AG10803 (cell line): Measurements from ENCODE around the gene LTF.
A peak's percentile ranks its signal among the peaks of the same experiment; 100 is the strongest.
"Not testable (repeated sequence)": the region's sequence is repeated elsewhere in the genome, so short reads cannot be mapped to it uniquely, and the experiment has no call there.

Source experiments
- DNase-seq: peaks from one replicate; pipeline ENCODE4 v3.0.0; 2010; ENCODE audit warnings: low read depth
- H3K4me3 ChIP-seq: 2 replicates; pipeline ENCODE4 v1.5.1; 2011; ENCODE audit warnings: mild to moderate bottlenecking, low read length, control low read depth
- TF ChIP-seq, protein P1 (sequence below): conservative IDR thresholded peaks from 2 replicates; pipeline ENCODE4 v1.5.1; 2011; ENCODE audit warnings: mild to moderate bottlenecking, low read length, control low read depth, inconsistent platforms

Gene LTF

DNA sequence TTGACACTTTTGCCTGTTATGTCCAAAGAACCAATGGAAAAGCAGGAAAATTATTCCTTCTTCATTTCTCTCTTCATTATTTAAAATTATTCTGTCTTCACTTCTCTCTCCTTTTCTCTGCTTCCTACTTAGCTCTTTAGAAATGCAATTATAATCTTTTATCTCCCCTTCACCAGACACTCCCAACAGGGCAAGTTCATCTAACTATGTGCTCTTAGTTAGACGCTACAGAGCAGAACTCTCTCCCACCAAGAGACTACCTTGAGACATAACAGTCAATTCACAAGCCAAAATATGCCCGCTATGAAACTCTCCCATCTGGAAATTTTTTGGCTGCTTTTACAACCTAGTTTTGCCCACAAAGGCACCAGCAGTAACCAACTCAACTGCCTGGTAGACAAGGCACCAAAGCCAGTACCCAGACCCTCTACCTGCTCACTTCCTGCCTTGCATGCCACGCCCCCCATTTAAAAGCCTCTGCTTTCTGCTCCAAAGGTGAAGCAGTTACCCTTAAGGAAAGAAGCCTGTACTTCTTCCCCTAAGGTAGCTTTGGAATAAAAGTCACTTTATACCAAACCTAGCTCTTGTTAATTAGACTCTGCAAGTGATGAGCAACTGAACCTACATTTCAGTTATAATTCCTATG, 29.5 kb downstream of the LTF start:
- no peak for DNase-seq
- TF ChIP-seq, protein P1, sequence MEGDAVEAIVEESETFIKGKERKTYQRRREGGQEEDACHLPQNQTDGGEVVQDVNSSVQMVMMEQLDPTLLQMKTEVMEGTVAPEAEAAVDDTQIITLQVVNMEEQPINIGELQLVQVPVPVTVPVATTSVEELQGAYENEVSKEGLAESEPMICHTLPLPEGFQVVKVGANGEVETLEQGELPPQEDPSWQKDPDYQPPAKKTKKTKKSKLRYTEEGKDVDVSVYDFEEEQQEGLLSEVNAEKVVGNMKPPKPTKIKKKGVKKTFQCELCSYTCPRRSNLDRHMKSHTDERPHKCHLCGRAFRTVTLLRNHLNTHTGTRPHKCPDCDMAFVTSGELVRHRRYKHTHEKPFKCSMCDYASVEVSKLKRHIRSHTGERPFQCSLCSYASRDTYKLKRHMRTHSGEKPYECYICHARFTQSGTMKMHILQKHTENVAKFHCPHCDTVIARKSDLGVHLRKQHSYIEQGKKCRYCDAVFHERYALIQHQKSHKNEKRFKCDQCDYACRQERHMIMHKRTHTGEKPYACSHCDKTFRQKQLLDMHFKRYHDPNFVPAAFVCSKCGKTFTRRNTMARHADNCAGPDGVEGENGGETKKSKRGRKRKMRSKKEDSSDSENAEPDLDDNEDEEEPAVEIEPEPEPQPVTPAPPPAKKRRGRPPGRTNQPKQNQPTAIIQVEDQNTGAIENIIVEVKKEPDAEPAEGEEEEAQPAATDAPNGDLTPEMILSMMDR, result no peak
- H3K4me3 ChIP-seq, result no peak overlapping the region

DNA sequence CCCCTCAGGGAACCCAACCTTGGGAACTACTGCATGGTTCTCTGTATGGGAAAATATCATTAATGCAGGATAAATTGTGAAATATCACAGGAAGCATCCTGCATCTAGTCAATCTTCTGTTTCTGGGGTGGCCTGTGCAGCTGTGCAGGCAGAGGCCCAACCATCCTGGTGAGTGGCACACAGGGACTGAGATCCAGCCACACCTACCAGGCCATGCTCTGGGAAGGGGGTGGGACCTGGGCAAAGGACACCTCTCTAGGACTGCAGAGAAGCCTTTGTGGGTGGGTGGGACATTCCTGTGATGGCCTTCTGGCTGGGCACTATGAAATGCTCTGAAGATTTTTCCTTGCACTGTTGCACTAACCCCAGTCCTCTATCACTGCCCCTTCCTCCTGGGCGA, 30.9 kb downstream of the LTF start:
- TF ChIP-seq, protein P1, result no peak

GRCh38 chr3:46433118-46433517, 31.6 kb downstream of the LTF start:
- not testable (repeated sequence) for DNase-seq, H3K4me3 ChIP-seq

More for the DNA sequence above, 30.9 kb downstream of the LTF start:
- H3K4me3 ChIP-seq, result no peak overlapping the region
- DNase-seq, result no peak

DNA sequence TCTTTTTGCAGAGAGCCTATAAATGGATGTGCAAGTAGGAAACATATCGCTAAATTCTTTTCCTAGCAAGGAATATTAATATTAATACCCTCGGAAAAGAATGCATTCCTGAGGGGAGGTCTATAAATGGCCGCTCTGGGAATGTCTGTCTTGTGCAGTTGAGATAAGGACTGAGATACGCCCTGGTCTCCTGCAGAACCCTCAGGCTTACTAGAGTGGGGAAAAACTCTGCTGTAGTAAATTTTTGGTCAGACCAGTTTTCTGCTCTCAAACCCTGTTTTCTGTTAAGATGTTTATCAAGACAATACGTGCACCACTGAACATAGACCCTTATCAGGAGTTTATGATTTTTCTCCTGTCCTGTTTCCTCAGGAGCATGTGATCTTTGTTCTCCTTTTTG, 32.8 kb downstream of the LTF start:
- not testable (repeated sequence) for H3K4me3 ChIP-seq, DNase-seq

DNA sequence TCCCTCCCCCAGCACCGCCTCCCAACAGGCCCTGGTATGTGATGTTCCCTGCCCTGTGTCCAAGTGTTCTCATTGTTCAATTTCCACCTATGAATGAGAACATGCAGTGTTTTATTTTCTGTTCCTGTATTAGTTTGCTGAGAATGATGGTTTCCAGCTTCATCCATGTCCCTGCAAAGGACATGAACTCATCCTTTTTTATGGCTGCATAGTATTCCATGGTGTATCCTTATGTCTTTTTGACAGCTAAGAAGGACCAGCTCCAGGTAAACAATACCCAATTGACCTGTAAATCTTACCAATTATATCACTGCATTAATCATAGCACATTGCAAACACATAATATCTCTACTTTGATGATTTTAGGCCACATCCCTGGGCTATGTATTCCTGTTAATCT, 33.8 kb downstream of the LTF start:
- not testable (repeated sequence) for H3K4me3 ChIP-seq, DNase-seq

- DNase-seq, result no peak
- TF ChIP-seq, protein P1, result no peak
- no peak overlapping the region for H3K4me3 ChIP-seq
Observed at GRCh38 chr3:46429671-46430070, 35.0 kb downstream of the LTF start.

GRCh38 chr3:46429250-46429649, 35.5 kb downstream of the LTF start:
- TF ChIP-seq, protein P1, result no peak
- no peak for DNase-seq

DNA sequence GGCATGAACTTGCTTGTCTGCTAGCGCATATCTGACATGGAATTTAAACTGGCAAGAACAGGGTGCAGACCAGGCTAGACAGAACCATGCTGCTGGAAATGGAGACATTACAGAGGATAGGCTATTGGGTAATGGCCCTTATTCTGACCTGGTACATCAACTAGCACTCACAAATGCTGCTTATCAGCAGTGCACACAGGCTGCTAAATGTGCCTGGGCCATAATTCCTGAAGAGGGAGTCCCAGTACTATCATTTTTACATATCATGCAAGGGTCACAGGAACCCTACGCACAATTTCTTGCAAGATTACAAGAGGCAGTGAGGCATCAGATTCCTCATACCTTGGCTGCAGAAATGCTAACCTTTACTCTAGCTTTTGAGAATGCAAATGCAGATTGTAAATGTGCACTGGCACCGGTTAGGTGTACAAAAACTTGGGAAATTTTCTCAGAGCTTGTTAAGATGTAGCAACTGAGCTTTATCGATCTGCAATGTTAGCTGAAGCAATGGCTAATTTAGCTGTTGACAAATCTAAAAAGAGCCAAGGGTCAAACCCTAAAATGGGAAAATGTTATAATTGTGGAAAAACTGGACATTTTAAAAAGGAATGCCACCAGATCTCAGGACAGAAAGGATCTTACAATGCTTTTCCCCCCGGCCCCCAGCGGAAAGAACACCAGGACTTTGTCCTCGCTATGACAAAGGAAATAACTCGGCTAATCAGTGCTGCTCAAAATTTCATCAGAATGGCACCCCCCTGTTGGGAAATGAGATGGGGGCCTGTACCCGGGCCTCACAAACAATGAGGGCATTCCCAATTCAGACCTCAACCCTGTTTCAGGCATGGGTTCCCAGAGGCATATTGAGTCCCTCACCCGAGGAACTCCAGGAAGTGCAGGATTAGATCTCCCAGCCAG, 36.5 kb downstream of the LTF start:
- TF ChIP-seq, protein P1, result no peak; the same call in 1 of the 2 replicates
- DNase-seq, result no peak
- no peak overlapping the region for H3K4me3 ChIP-seq

More at GRCh38 chr3:46429250-46429649, 35.5 kb downstream of the LTF start:
- H3K4me3 ChIP-seq, result no peak overlapping the region

DNA sequence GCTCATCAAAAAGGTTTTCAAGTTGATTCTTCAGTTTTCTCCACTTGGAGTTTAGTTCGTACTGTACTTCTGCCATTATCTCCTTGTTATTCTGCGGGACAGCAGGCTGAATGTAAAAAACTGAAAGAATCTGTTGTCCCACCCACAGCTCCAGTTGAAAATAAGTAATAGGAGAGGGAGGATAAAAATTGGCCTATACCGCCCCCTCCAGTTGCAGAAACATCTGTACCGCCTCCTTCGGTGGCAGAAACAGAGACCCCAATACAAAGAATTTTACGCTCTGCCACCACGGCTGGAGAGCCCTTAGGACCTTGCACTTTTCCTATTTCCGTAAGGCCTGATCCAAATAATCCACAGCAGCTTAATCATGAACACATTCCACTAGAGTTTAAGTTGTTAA, 37.3 kb downstream of the LTF start:
- DNase-seq, H3K4me3 ChIP-seq: not testable (repeated sequence)

DNA sequence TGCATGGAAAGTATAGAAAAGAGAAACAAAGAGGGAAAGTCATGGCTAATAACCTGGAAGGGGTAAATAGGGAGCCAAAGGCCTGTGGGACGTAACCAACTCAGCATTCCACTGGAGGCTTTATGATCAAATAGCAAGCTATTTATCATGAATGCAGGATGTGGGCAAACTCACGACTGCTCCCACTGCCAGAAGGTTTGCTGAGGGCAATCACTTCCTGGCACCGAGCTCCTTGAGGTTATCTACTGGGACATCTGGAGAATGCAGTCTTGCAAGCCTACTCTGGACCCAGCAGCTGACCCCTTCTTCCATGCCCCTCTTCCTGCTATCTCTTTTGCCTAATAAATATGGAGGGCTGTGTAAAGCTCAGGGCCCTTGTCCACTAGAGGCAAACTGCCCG, 38.2 kb downstream of the LTF start:
- H3K4me3 ChIP-seq, result not testable (repeated sequence)

More for the DNA sequence above, 38.2 kb downstream of the LTF start:
- DNase-seq, result peak; percentile 13
